Stomach (tissue), 4 donors: ENCODE measurements around the gene SFXN5.

ENCODE experiments used
- CTCF ChIP-seq, 7 experiments: fragments of 450-650 bp in 4 of 7; fragments of 200-600 bp in 3 of 7; sonication (generic) in 3 of 7; IDR thresholded peaks; one replicate each; pipeline ENCODE4 v1.5.1; 2016 to 2019; ENCODE audit warnings: antibody characterized with exemption in 7 of 7, control low read depth in 2 of 7, mild to moderate bottlenecking in 1 of 7
- EP300 ChIP-seq: sonication (generic); formaldehyde crosslinking; IDR thresholded peaks from one replicate; pipeline ENCODE4 v1.6.1; 2017; ENCODE audit warnings: antibody characterized with exemption
- POLR2A ChIP-seq, 4 donors: fragments of 450-650 bp; IDR thresholded peaks; one replicate each; pipeline ENCODE4 v1.6.1; 2016; ENCODE audit warnings: antibody characterized with exemption in 4 of 4, control low read depth in 2 of 4, mild to moderate bottlenecking in 1 of 4, moderate library complexity in 1 of 4
- POLR2AphosphoS5 ChIP-seq, 3 donors: sonication (generic); formaldehyde crosslinking; IDR thresholded peaks; one replicate each; pipeline ENCODE4 v1.6.1; 2016; ENCODE audit warnings: antibody characterized with exemption in 3 of 3

- TF ChIP-seq CTCF (IDR thresholded peaks at IDR 0.05) (no peak), POLR2A (IDR thresholded peaks at IDR 0.05) (no peak), POLR2AphosphoS5 (IDR thresholded peaks at IDR 0.05) (no peak), EP300 (no peak)
Measured at GRCh38 chr2:72932045-72932740, 139.3 kb downstream of the SFXN5 start.
